GM18951 (cell line): Measurements from ENCODE around the gene TGM2.

ENCODE experiments used
- POLR2A ChIP-seq: IDR thresholded peaks from 4 replicates; pipeline ENCODE4 v1.6.1; 2011; ENCODE audit warnings: mild to moderate bottlenecking; ENCODE audit not compliant: insufficient read length, insufficient read depth; ENCODE audit errors: extremely low read depth
- in situ Hi-C: fragments of 300-500 bp; cut with MboI; formaldehyde crosslinking; loops from one replicate; pipeline ENCODE4 v1.12.0; 2022; ENCODE audit warnings: low sequenced_read_pairs, mixed read lengths, inconsistent platforms; ENCODE audit not compliant: unreplicated experiment

The TGM2 gene

DNA sequence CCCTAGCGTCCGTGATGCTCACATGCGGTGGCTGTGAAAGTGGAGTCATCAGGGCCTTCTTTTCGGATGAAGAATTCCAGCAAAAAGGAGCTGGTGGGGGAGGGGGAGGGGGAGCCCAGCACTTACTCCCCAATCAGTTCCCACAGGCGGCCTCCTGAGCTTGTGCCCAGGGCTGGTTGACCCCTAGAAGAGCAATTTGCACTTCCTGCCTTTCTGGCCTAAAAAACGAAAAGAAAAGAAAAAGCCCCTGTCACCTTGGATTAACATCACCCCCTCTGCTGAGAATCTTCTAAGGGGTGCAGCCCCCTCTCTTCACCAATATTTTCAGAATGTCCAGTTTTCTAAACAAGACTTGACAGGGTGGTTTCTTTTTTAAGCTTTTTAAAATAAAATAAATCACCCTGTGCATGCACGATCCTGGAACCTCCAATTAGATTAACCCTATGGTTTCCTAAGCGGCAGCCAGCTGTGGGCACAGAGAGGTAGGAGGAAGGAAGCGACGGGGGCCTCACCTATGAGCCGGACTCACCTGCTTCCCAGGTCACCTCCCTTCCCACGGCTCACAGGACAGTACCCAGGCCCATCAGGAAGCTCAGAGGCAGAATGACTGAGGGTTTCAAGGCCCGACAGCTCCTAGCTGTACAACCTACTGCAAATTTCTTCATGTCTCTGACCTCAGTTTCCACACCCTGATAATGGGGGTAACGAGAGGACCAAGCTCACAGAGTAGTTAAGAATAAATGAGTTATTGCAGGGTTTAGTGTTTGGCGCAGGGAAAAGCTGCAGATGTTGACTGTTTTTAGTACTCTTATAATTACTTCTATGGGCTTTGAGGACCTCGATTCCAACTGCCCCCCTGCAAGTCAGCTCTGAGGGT is 10.5 kb upstream of the TGM2 start:
- TF ChIP-seq POLR2A, result no peak
- in situ Hi-C loops, result no loop called here

DNA sequence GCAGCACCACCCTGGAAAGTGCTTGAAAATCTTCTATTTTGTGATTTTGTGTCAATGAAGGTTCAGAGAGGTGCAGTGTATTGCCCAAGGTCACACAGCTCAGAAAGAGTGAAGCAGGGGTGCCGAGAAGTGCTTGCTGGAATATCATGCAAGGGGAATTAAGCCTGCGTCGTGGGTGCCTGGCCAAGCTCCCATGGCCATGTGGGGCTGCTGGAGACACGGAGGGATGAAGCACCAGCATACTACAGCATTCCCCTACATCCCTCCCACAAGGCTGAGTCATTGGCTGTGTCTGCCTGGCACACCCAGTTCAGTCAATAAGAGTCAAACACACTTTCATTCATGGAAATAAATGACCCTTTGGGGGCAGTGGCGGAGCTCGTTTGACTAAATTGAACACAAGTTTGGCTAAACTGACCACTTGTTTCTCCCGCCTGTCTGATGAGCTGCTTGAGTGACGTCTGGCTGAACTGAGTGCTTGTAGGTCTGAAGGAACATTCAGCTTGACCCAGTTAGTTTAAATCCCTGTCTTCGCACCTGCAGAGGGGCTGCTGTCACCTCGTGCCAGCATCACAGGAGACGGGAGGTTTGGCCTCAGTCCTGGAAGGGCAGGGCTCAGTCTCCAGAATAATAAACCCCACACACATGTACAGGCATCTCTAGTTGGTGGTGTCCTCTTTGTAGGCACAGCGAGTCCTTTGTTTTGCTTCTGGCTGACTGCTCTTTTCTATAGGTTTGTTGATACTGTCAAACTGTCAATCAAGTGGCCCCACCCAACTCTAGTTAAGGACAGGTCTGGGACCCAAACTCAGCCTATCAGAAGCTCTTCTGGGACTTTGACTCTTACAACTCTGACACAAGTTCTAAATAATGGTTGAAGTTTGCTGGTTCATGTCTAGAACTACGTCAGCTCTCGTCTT is 8.4 kb upstream of the TGM2 start:
- no peak for TF ChIP-seq POLR2A
- in situ Hi-C loops, result no loop called here

DNA sequence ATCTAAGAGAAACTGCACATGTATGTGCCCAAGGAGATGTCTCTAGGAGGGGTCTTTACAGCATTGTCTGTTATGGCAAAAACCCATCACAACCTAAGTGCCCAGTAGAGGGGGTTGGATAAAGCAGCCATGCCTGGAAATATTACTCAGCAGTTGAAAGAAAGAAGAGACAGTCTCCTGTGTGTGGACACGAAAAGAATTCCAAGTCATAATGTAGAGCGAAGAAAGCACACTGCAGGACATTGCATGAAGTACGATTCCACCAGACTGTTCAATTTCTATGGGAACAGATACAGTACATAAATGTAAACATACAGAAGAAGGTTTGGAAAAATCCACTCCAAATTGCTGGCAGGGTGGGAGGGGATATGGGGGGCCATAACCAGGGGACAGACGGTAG is 7.3 kb upstream of the TGM2 start:
- in situ Hi-C loops, result no loop called here

DNA sequence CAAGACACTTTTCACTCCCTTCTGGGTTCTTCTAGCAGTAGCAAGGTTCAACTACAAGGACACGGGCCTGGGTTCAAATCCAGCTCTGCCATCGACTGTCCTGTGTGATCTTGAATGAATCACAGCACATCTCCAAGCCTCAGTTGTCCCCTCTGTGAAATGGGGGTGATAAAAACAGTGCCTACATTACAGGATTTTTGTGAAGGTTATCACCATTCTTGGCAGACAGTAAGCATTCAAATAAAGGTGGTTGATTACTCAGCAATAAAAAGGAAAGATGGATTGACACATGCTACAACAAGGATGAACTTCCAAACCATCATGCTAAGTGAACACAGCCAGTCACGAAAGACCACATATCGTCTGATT is 6.6 kb upstream of the TGM2 start:
- TF ChIP-seq POLR2A, result no peak
- in situ Hi-C loops, result no loop called here

More for the DNA sequence above, 7.3 kb upstream of the TGM2 start:
- no peak for TF ChIP-seq POLR2A

- in situ Hi-C loops, result no loop called here
- TF ChIP-seq POLR2A, result no peak
These were observed 6.0 kb upstream of the TGM2 start for GRCh38 chr20:38170826-38171674.

DNA sequence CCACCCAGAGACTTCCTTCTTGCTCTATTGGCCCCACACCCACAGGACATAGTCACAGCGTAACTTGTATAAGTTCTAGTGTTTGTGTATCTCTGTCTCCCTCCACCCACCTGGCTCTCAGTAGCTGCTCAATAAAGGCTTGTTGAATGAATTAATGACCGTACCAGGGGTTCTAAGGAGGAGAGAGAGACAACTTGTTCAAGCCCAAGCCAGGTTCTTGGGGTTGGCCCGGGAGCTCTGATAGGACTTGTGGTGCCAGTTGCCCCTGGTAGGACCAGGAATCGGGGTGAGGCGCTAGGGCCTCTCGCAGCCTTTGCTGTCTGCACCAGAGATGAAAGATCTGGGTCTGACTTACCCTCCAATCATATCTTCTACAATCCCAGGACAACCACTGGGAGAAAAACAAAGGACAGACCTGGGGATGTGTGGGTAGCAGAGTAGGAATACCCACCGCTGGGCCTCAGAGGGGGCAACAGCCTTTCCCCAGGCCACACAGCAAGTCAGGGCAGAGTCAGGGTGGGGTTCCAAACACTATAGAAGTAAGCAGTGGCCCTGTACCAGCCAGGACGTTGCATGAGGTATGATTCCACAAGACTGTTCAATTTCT is 5.3 kb upstream of the TGM2 start:
- no peak for TF ChIP-seq POLR2A
- in situ Hi-C loops, result no loop called here

DNA sequence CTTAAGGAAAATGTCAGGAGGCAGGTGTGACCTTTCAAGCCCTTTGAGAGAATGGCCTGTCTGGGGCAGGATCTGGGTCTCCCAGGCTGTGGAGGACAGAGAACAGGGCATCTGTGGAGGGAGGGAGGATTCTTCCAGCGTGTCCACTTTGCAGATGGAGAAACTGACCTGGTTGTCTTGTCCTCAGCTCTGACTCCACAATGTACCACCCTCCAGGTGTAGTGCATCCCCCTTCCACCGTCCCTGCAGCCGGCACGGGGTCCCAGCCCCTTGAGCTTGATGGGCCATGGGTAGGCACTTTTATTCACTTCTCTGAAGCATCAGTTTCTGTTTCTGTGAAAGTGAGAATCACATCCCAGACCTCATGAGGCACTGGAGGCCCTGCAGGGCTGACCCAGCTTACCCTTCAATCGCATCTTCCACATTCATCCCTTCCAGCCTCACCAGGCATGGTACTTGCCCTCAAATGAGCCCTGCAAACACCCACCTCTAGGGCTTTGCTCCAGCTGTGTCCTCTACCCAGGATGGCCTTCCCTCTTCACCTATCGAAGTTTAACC is 4.6 kb upstream of the TGM2 start:
- no peak for TF ChIP-seq POLR2A
- in situ Hi-C loops, result loop anchor here (10.0 kb wide), 1 partner anchor 105 kb away; no protein-coding TSS in a partner anchor

DNA sequence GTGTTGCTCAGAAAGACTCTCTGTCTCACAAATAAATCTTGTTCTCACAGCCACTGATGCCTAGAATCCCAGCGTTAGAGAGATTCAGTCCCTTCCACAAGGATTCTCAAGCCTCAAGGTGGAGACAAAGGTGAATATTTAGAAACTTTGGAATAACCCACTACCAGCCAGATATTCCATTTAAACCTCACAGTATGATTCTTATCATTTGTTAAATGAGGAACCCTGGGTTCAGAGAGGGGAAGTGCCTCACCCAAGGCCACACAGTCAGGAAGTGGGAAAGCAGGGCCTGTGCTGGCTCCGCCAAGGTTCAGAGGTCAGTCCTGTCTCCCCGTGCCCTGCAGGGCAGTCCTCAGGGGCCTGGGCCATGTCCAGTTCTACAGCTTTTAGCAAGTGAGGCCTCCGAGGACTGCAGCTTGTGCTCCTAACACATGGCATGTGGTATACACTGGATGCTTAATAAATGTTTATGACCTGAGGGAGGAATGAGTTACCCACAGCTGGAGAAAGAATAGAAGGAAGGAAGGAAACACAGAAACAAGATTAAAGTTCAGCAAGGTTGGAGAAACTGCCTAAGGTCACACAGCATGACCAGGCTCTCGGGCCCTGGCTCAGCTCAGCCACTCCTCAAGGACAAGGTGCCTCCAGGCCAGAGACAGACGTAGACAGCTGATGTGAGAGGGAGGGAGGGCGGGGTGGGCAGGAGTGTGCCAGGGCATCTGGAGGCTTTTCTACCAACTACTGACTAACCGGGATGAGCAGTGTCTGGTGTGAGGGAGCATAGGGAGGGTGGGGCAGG is 3.9 kb upstream of the TGM2 start:
- TF ChIP-seq POLR2A, result no peak
- in situ Hi-C loops, result loop anchor here (10.0 kb wide), 1 partner anchor 104 kb away; no protein-coding TSS in a partner anchor

- no peak for TF ChIP-seq POLR2A
- in situ Hi-C loops, result loop anchor here (10.0 kb wide), 1 partner anchor 103 kb away; no protein-coding TSS in a partner anchor
These were observed 3.0 kb upstream of the TGM2 start for GRCh38 chr20:38167851-38168760.

DNA sequence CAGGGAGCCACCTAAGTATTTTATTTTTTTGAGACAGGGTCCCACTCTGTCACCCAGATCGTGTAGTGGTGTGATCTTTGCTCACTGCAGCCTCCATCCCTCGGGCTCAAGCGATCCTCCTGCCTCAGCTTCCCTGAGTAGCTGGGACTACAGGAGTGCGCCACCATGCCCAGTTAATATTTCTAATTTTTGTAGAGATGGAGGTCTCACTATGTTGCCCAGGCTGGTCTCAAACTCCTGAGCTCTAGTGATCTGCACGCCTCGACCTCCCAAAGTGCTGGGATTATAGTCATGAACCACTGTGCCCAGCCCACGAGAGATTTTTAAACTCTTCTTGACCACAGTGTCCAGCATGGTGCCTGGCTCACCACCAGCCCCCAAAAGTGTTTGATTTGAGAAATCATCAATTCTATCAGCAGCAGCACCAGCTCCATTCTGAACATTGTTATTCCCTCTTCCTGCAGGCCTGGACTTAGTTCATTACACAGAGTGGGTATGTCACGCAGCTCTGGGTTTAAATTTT is 2.3 kb upstream of the TGM2 start:
- in situ Hi-C loops, result loop anchor here (10.0 kb wide), 1 partner anchor 103 kb away; no protein-coding TSS in a partner anchor
- TF ChIP-seq POLR2A, result no peak

GRCh38 chr20:38166703-38167233 is 1.7 kb upstream of the TGM2 start:
- in situ Hi-C loops, result loop anchor here (10.0 kb wide), 1 partner anchor 102 kb away; no protein-coding TSS in a partner anchor
- no peak for TF ChIP-seq POLR2A
